Measurements from ENCODE around the gene HORMAD1. TPM values are rescaled to one million over a fixed set of nuclear protein-coding genes. Genes with fewer than 3 reads are reported as not detected.

Gene HORMAD1
- total RNA-seq, result not detected in 2 replicates

GRCh38 chr1:150720703-150721102 lies at the start of gene HORMAD1:
Gene HORMAD1 (minus strand): TSS chr1:150720895. CDS start chr1:150719505, 1,390 bp downstream.

GRCh38 chr1:150765296-150765976 lies 44.7 kb upstream of the HORMAD1 start, which contains the start of gene CTSS:
Gene CTSS (minus strand): TSS chr1:150765778. CDS start chr1:150764763, 1,015 bp downstream.

GRCh38 chr1:150696995-150697927 lies 23.4 kb downstream of the HORMAD1 start, which contains the start of gene GOLPH3L:
Gene GOLPH3L (minus strand): TSS chr1:150697154. CDS start chr1:150694838, 2,316 bp downstream.

Other genes starting within 250 kb of the HORMAD1 start
- 19.6 and 21.8 TPM in 2 replicates for gene TARS2, start 233.5 kb downstream of the HORMAD1 start, total RNA-seq
- gene ECM1, start 212.8 kb downstream of the HORMAD1 start, total RNA-seq, result 67.0 and 86.5 TPM in 2 replicates
- 0.86 TPM in 1 of 2 replicates, not detected in the other for gene FALEC, start 205.1 kb downstream of the HORMAD1 start, total RNA-seq
- 13.8 and 14.9 TPM in 2 replicates for gene ADAMTSL4, start 171.5 kb downstream of the HORMAD1 start, total RNA-seq
- 189 and 206 TPM in 2 replicates for gene MCL1, start 141.3 kb downstream of the HORMAD1 start, total RNA-seq
- gene ENSA, start 91.3 kb downstream of the HORMAD1 start, total RNA-seq, result 85.1 and 104 TPM in 2 replicates
- 16.5 and 18.5 TPM in 2 replicates for gene GOLPH3L, start 23.7 kb downstream of the HORMAD1 start, total RNA-seq
- gene CTSS, start 44.9 kb upstream of the HORMAD1 start, total RNA-seq, result 0.29 and 1.2 TPM in 2 replicates
- 74.1 and 82.6 TPM in 2 replicates for gene CTSK, start 87.4 kb upstream of the HORMAD1 start, total RNA-seq
- 31.4 and 42.7 TPM in 2 replicates for gene ARNT, start 155.7 kb upstream of the HORMAD1 start, total RNA-seq
- gene CTXND2, start 166.2 kb upstream of the HORMAD1 start, total RNA-seq, result not detected in 2 replicates
- 15.1 and 16.7 TPM in 2 replicates for gene SETDB1, start 205.5 kb upstream of the HORMAD1 start, total RNA-seq

Measured in myometrial cell (primary cell).